Dermis microvascular lymphatic vessel endothelial cell (primary cell): Measurements from ENCODE around the gene DENND11. TPM values are rescaled to one million over a fixed set of nuclear protein-coding genes. Genes with fewer than 3 reads are reported as not detected.
"Not testable (repeated sequence)": the region's sequence is repeated elsewhere in the genome, so short reads cannot be mapped to it uniquely, and the experiment has no call there.

Experiments
- DNase-seq, 2 donors: peaks; one replicate each; pipeline versions ENCODE4 v3.0.0 to v3.0.0-alpha.2; 2010; ENCODE audit warnings: low read depth in 2 of 2
- total RNA-seq: library from RNA; depleted of rRNA; stranded (reverse); fragments of >200 nt; gene quantifications from 2 replicates; pipeline ENCODE4 v1.2.1, GENCODE V29; 2014

Gene DENND11
- total RNA-seq, 1 donor from 2014 or later: 78.3 TPM

DNA sequence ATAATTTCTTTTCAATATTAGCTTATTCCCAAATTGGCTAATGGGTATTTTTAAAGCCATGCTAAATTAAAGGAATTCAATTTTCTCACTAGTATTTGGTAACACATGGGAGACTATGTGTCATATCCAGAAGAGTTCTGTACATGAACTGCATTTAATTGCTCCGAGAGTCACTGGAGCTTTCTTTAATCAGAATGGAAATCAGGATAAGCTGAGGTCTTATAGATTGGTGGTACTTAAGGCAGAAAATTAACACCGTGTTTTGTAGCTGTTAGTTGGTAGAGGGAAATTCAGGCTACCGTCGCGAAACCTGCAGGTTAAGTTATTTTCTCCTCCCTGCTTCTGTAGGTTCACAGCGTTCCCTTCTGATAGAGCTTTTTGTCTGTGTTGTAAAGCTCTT, 6.4 kb upstream of the DENND11 start, which contains the start of gene WEE2:
WEE2 (plus strand) TSS at position 3 of the 400 bp plus-strand sequence. CDS start 406 bp downstream, outside the sequence.
- DNase-seq: no peak

DNA sequence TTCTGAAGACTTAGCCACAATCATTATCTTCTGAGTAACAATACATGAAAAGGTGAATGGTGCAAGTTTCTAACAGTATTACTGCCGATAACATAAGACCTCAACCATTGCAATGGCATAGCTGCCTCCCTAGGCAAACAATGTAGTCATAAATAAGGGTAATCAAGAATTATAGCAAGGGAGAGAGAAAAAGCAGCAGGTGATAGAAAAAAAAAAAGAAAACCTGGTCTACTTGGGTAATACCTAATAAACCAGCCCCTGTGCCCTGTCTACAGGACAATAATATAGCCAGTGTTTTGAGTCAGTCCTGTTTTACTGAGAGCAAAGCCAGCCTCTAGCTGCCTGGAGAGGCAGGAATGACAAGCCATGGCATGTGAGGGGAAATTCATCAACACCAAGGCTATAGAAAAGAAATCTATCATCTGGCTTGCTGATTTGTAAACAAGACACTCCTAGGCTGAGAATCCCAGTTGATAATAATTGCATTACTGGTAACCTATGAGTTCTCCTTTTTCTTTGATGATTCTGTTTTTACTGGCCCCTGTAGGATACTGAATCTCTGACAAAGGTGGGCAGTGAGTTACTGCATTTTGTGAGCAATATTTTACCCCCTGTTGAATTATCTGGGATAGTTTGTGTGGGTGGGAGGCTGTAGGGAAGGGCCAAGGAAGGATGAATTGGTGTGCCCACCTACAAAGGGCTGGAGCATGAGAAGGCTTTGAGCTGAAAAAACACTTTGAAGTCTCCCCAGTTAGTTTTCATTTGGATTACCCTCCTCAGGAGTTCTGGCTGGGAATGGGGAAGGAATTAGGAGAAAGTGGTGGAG, 4.5 kb upstream of the DENND11 start:
- DNase-seq: no peak

DNA sequence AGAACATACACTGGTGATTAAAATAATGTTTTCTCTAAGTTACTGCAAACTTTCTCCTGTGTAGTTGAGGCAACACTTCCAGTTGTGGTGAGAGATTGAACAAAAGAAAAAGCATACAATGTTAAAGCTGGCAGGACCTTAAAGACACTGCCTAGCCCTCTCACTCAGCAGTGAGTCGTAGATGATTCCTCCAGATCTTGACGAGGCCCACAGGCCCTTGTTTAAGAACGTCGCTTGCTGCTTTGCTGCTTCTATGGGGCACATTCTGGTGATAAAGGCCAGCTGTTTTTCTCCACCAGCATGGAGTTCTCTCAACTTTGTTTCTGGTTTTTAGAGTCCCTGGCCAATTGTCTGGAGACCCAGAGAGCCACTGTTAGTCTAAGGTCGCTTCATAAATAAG, 2.8 kb upstream of the DENND11 start:
- DNase-seq: no peak

DNA sequence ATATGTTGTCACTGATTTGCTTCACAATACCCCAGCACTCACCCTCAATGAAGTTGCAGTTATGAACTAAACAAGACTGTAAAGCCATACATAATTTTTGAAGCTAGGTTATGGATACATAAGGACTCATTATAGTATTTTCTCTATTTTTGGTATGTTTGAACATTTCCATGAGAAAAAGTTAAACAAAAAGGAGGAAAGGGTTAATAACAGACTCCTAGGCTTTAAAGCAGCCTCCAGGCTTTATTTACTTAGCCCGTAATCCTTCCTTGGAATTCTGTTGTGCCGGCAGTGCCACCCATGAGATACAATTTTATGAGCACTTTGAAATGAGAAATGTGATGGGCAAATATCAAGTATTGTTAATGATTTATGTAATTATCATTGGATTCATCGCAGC, 2.1 kb upstream of the DENND11 start:
- DNase-seq: no peak

DNA sequence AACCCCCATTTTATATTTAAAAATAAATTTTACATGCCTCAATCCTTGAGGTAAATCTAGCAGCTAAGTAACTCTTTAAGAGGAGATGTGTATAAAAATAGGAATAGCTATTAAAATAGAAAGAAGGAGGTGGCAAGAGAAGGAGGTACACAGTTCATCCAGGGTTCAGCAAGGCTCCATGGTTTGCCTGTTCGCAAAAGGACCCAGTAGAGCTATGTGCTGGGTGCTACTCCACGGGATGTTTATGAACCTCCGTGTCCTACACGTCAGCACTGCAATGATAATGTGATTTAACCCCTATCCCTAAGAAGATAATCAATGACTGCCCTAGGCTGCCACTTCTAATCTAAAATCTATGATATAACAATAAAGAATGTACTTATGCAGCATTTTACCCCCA, 926 bp upstream of the DENND11 start:
- no peak for DNase-seq

DNA sequence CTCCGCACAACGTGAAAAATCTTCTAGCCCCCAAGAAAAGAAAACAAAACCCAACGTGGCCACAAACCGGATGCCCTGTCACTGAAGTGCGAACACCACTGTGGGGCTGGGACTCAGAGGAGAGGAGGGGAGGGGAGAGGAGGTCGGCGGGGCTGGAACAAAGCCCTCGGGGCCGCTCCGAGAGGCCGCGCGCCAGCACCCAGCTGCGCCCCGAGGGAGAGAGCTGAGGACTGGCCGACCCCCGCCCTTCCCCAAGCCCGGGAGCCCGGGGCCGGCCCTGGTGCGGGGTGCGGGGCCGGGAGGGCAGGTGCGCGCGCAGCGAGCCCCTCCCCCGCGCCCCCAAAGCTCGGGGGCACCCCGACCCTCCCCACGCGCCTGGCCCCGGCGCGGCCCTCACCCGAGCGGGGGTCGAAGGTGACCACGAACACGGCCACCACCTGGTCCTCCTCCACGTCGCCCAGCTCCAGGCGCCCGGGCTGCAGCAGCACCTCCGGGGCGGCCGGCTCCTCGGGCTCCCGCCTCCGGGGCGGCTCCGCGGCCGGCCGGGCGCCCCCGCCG, 398 bp downstream of the DENND11 start:
- peak in 1 of 2 donors; percentile 70 for DNase-seq

DNA sequence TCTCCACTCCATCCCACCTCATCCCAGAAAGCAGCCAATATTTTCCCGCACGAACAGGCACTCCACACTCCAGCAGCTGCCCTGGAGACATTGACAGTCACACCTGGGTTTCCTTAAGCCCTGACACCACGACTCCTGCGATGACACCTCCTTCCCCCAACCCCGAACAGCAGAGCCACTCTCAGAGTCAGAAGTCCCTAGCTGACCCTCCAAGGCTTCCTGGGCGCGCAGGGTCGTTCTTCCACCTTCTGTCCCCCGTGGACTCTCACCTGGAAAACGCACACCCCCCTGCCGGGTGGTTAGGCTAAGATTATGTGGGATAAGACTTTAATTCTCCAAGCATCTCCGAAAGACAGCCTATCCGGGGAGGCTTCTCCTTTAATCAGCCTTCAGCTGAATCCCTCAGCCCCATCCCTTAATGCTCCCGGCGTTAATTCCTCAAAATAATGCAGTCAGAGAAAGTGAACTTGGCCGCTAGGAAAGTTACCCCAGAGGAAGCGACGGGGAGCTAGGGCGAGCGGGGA, 1.1 kb downstream of the DENND11 start:
- DNase-seq: no peak

DNA sequence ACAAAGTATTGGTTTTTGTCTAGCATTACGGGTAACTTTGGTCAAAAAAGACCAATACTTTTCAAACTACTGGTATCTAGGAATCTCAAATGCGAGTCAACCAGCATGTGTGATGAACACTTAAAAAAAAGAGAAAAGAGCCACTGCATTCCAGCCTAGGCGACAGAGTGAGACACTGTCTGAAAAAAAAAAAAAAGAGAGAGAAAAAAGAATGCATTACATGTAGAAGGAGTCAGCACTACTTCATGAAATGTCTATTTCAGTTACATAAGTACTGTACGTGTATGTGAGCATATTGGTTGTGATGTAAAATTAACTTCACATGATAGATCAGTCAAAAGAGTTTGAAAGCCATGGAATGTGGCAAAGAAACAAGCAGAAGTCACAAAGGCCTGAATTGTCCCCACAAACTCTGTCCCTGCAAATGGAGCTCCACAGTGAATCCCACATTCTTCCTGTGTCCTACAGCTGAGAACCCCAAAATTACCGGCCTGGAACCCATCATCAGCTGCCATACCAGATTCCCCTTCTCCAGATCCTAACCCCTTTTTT, 1.6 kb downstream of the DENND11 start:
- DNase-seq: peak in 1 of 2 donors; percentile 14

DNA sequence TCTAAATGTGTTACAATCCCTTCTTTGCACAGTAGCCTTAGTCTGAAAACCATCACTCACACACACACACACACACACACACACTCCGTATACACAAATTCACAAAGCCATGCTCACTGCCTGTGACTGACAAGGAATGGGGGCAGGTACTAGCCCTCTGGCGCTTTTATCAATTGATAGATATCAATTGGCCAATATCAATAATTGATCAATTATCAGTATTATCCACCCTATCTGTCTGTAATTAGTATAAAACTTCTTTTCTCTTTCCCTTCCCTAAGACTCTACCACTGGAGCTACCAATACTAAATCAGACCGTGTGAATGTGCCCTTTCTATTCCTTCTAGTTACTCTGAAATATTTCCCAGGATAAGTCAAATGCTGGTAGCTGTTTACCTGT, 2.1 kb downstream of the DENND11 start:
- no peak for DNase-seq

DNA sequence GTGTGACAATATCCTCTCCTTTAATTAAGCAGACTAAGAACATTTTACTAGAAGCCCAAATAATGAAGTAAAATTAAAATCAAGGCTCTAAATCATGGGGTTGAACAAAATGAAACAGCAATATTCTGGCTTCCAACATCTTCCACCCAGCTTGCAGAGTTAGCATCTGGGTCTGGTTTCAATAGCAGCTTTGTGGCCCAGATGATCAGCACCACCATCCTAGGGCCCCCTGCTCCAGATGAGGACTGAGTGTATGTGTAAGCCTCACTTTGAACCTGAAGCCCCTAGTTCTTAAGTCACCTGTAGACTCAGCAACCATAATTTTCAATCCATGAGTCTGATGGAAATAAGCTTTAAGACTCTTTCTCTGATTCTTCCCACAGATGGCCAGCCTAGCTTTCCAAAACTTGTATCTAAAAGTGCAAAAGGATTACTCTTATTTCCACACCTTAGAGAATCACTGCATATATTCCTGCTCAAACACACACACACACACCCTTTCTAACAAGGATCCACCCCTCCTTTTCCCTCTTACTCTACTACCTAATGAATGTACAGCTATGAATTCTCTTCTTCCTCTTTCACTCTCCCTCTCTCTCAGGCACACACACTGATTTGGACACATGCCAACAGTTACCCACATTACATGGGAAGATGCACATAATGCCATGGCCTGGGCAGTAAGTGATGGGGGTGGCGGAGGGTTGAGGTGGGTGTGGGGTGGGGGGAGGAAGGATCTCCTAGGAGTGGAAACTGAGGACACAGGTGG, 3.5 kb downstream of the DENND11 start:
- peak in 1 of 2 donors; percentile 43 for DNase-seq

DNA sequence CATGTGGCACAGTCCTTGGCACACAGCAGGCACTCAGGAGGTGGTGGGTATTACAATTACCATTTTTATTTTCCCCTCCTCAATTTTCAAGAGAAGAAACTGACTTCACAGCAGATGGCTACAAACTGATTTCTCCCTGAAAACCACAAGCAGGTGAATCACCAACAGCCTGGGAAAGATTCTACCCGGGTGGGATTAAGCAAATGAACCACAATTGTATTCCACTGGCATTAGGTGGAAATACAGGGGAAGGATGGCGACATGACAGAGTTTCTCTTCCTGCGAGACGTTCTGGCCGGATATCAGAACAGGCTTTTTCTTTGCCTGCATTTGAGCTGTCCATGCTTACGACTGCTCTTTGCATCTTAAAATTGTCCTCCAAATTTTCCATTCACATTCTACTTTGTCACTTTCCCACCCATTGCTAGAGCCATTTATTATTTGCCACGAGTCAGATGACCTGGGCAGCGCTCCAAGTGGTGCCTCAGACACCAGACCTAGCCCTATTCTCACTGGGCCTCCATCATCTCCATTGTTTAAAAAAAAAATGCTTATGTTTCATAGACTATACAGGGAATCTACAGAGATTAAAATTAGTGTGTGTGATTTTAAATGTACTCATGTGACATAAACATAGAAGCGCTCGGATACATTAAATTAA, 4.6 kb downstream of the DENND11 start:
- peak; percentile 73 to 93 for DNase-seq

DNA sequence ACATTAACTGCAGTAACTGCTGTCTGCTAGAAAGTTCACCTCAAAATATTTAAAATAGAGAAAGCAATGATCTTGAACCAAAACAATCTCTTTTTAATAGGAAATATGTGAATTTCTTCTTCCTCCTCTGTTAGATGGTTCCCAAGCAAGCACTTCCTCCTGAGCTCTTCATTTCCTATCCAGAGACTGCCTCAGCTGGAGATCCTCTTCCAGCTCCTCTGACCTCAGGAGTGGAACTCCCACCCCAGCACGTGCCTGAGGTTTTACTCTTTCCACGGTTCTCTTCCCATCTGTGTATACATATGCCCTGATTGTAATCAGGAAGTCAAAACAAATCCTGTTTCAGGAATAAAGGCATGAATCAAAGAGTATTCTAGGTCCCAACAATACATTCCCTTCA, 5.6 kb downstream of the DENND11 start:
- peak in 1 of 2 donors; percentile 64 for DNase-seq

DNA sequence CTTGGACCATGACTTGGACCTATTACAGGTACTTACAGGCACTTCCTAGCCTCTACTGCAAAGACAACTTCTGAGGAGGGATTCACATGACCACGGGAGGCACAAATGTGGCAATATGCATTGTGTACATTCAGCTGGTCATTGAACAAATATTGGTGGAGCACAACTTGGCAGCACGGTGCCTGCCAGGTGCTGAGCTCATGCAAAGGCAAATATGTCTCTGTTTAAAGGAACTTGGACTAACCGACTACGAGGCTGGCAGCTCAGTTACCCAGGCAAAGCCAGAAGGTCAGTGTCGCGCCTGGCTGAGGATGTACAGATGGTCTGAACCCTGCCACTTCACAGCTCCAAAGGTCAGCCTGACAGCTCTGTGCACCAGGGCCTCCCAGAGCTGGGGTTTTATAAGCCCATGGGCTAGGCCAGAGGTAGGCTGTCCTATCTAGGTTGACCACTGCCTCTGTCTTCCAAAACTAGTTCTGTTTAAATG, 6.1 kb downstream of the DENND11 start:
- no peak for DNase-seq

DNA sequence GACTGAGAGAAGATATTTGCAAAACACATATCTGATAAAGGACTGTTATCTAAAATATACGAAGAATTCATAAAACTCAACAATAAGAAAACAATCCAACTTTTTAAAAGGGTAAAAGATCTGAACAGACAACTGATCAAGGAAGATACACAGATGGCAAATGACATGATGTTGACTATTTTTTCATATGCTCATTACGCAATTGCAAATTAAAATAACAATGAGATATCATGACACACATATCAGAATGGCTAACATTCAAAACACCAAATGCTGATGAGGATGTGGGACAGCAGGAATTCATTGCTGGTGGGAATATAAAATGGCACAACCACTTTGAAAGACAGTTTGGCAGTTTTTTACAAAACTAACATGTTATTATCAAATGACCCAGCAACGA, 8.9 kb downstream of the DENND11 start:
- DNase-seq: no peak

DNA sequence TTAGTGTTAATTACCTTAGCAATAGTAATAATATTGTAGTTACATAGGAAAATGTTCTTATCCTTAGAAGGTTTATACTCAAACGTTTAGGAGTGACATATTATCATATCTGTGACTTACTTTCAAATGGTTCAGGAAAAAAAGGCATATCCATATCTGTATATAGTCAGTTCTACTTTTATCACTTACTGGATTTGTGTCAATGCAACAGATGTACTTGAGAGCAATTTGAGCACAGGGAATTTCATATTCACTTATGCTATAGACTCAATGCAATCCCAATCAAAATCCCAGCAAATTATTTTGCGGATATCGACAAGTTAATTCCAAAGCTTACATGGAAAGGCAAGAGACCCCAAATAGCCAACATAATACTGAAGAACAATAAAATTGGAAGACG, 10.0 kb downstream of the DENND11 start:
- no peak for DNase-seq

DNA sequence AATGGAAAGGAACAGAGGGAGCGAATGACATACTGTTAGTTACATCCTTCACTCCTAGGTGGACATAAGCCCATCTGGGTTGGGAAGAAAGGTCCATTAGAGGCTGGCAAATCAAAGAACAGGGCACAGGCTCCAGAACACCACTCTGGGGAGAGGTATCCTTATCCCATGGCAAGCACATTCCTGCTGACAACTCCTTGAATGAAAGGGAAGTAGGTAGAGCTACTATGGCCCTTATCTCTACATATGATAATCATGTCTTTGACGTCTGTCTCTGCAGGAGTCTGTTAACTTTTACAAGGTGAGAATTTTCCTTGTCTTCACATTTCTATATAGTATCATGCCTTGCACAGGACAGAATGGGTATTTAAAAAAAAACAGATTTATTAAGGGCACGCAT, 10.4 kb downstream of the DENND11 start:
- no peak for DNase-seq

DNA sequence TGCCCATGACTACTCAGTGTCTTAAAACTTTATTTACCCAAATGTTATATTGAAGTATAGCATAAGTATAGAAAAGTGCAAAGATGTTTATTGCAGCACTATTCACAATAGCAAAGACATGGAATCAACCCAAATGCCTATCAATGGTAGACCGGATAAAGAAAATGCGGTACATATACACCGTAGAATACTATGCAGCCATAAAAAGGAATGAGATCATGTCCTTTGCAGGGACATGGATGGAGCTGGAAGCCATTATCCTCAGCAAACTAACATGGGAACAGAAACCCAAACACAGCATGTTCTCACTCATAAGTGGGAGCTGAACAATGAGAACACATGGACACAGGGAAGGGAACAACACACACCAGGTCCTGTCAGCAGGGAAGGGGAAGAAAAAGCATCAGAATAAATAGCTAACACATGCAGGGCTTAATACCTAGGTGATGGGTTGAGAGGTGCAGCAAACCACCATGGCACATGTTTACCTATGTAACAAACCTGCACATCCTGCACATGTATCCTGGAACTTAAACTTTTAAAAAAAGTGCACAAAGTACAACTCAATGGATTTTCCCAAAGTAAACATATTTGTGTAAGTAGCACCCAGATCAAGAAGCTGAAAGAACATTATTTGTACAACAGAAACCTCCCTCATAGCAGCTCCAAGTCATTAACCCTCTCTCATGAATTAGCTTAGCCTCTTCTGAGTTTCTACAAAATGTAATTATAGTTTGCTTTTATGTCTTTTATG, 12.7 kb downstream of the DENND11 start:
- DNase-seq: not testable (repeated sequence)

DNA sequence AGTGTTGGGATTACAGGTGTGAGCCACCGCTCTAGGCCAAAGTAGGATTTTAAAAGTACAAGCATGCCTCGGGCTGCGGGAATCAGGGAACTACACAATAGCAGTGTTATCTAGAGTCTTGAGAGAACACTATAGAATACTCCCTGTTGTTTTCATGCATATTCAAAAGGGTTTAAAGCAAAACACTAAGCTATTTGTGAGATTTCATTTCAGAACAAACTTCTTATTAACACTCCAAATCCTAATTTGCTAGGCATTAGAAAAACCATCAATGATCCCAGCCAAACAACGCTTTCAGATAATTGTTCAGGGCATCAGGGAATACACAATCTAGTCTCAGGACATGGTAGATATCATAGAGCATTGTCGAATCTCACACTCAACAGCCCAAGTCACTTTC, 13.9 kb downstream of the DENND11 start:
- DNase-seq: no peak

DNA sequence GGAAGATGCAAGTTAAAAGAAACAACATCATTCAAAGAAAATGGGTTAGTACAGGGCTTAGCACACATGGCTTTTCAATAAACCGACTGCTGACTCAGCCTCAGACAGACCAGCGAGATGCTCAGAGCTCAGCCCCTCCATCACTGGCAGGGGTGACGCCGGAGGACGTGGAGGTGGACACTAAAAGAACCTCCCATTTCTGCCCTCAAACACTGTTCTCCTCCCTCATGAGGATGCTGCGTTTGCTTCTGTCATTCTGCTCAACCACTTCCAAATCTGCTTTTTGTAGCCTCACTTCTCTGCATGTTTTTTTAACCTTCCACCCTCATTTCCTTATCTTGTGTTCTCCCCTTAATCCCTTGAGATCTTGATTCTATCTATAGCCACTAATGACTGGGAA, 15.3 kb downstream of the DENND11 start:
- DNase-seq: no peak

DNA sequence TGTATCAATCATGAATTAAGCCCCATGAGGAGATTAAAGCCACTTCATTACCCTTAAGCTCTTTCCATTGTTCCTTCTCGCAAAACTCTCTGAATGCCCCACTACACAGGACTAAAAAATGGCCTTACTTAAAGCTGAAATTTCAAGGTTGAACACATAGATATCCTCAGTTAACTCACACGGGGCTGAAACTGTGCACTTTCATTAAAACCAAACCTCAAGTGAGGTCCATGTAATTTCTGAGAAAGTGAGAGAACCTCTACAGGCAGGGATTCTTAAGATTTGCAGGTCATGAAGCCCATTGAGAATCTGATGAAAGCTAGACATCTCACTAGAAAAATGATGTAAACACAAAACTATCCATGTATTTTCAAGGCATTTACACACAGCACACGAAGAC, 15.9 kb downstream of the DENND11 start:
- no peak for DNase-seq
